ENCODE data around the gene OR2AG1.
"Not testable (repeated sequence)": the region's sequence is repeated elsewhere in the genome, so short reads cannot be mapped to it uniquely, and the experiment has no call there.

The OR2AG1 gene

DNA sequence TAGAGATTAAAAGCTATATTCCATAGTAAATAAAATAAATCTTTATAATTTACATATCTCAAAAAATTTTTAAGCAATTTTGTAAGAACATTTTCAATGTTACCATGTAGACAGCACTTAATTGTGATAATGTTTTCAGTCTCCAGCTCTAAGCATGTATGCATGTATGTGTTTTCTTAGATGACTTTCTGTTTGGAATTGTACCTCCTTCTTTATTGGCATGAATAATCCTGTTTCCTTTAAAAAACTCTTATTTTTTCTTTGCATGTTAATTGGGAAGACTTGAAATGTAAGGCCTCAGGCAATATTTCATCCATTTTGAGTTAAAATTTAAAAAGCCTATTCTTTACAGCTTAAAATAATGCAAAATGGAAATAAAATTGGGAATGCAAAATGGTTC lies 2.0 kb upstream of the OR2AG1 start:
- in situ Hi-C loops (cut with MboI; ENCODE audit: low sequenced_read_pairs), result no loop called here

DNA sequence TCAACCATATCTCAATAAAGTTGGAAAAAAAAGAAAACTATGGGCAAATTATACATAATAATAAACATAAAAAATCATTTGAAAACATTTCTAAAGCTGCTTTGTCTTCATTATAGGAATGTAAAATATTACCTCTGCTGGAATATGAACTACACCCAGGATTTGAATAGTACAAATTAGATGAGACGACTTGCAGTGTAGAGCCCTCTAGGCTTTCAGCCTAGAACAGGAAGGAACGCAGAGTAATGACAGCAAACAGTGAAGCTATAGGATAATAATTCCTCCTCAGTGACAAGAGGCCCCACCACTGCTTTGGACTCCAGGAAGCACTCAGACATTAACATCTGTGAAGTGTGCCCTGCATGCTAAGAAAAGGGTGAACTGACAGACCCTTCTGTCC lies 7.7 kb downstream of the OR2AG1 start:
- in situ Hi-C loops (cut with MboI; ENCODE audit: low sequenced_read_pairs), result no loop called here

- in situ Hi-C loops (cut with MboI; ENCODE audit: low sequenced_read_pairs), result no loop called here
Measured at GRCh38 chr11:6794639-6795038, 11.8 kb downstream of the OR2AG1 start.

GRCh38 chr11:6799402-6799801 lies 16.6 kb downstream of the OR2AG1 start, which contains the start of gene OR6A2:
Gene OR6A2 (minus strand): TSS chr11:6799689. CDS start chr11:6795708, 3,981 bp downstream.
- in situ Hi-C loops (cut with MboI; ENCODE audit: low sequenced_read_pairs), result no loop called here

DNA sequence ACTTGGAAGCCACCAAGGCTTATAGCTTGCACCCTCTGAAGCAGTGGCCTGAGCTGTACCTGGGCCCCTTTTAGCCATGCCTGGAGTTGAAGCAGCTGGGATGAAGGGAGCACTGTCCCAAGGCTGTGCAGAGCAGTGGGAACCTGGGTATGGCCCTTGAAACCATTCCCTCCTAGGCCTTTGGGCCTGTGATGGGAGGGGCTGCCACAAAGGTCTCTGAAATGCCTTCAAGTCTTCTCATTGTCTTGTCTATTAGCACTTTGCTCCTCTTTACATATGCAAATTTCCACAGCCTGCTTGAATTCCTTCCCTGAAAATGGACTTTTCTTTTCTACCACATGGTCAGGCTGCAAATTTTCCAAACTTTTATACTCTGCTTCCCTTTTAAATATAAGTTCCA lies 18.3 kb downstream of the OR2AG1 start:
- in situ Hi-C loops (cut with MboI; ENCODE audit: low sequenced_read_pairs), result not testable (repeated sequence)

GRCh38 chr11:6812390-6813005 lies 29.7 kb downstream of the OR2AG1 start:
- in situ Hi-C loops (cut with MboI; ENCODE audit: low sequenced_read_pairs), result no loop called here

GRCh38 chr11:6813656-6814055 lies 30.8 kb downstream of the OR2AG1 start:
- in situ Hi-C loops (cut with MboI; ENCODE audit: low sequenced_read_pairs), result no loop called here

- in situ Hi-C loops (cut with MboI; ENCODE audit: low sequenced_read_pairs), result no loop called here
Measured at GRCh38 chr11:6817694-6818093, 34.9 kb downstream of the OR2AG1 start.

DNA sequence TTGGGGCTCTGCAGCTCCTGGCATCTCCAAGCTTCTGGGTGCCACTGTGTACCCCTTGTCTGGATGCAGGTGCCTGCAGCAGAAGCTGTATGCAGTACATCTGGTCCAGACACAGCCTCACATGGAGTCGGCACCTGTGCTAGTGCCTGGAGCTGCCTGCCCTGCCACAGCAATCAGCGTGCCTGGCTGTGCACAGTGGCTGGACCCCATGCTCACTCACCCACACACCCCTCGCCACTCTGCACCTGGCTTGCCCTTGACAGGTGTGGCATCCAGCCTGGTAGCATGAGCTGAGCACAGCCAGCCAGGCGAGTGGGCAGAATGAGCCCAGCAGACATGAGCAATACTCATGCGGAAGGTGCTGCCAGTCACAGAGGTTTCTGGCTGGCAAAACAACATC lies 36.1 kb downstream of the OR2AG1 start:
- in situ Hi-C loops (cut with MboI; ENCODE audit: low sequenced_read_pairs), result no loop called here

DNA sequence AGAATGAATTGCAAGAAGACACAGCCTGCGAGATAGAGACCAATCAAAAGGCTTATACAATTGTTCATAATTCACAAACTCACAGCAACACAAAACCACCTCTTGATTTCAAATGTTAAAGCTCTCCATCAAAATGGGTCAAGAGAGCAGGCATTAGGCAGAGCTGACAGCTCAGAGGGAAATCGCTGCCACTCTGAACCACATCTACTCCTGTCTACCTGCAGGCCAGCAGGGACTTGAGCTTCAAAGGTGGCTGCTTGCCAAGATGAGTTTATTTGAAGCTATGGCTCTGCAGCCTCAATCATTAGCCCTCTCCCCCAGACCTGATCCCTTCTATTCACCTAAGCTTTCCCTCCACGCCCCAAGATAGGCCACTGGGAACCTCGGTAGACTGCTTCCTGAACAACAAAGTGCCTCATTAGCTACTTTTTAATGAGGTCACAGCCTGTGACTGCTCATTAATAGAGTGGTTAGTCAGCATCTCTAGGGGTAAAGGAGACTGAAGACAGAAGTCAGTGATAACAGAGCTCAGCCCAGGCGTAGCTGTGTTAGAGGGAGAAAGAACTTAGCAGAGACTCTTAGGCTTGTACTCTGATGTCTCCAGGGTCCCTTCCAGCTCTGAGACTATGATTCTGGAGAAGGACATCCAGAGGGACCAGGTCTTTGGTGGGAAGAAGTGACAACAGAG lies 41.5 kb downstream of the OR2AG1 start:
- in situ Hi-C loops (cut with MboI; ENCODE audit: low sequenced_read_pairs), result no loop called here

DNA sequence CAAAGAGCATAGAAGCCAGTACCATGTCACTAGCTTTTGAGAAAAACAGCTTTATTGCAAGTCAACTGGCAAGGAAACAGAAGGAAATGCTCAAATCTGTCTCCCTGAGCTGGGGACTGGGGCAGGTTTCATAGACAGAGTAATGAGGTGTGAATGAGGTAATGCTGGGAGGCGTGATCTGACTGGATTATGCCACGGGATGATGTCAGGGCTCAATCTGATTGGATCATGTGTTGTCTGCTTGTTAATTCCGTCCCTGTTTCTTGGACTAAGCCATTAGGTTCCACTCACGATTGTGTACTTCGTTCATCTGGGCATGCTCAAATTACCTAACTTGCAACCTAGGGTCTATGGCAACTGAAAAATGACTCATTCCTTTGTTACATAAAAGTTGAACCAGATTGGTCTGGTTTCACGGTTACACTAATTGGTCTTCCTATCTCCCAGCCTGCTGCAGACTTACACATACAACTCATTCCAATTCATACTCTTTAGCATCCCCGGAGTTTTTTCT lies 42.5 kb downstream of the OR2AG1 start:
- in situ Hi-C loops (cut with MboI; ENCODE audit: low sequenced_read_pairs), result no loop called here

DNA sequence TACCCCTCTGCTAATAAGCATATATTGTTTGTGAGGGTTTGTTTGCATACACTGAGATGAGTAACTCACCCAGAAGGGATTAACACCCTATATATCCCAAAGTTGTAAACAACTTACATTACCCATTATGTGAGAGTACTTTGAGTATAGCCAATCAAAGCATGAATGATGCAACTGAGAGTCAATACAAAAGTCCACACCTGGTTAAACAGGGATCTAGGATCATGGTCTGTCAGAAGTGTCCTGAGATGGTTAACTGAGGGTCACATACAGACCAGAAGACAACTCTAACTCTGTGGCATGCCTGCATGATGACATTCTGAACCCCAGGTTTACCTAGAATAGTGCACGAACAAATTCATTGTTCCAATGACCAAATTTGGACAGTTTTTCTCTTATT lies 45.3 kb downstream of the OR2AG1 start:
- in situ Hi-C loops (cut with MboI; ENCODE audit: low sequenced_read_pairs), result no loop called here

GRCh38 chr11:6833356-6833755 lies 50.5 kb downstream of the OR2AG1 start:
- in situ Hi-C loops (cut with MboI; ENCODE audit: low sequenced_read_pairs), result no loop called here

DNA sequence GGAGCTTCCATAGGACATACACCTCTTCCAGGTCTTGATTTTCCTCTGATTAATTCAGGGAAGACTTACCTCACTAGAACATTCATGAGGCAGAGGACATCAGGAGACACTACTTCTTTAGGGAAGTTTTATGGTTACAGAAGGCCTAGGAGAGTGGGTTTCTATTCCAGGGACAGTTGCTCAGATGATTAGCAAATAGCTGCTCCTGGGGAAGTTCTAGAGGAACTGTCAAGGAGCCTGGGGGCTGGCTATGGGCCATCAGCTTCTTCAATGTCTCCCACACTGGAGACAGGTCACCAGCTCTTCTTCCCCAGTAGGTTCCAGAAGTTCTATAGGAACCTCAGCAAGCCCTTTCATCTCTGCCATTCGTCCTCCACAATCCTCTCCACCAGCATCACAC lies 51.2 kb downstream of the OR2AG1 start:
- in situ Hi-C loops (cut with MboI; ENCODE audit: low sequenced_read_pairs), result no loop called here

All from hTERT RPE-1 (cell line).